ENCODE results near the gene LRCH1.

LRCH1 gene

GRCh38 chr13:46796129-46796514, 243.2 kb downstream of the LRCH1 start:
- H3K4me3 ChIP-seq = peak overlapping the region; percentile 88
- TF ChIP-seq CTCF (IDR thresholded peaks at IDR 0.05) = no peak
- H3K27ac ChIP-seq = peak overlapping the region; percentile 95
- DNase-seq (ENCODE audit: low spot score) = no peak

GRCh38 chr13:46796515-46797474, 243.8 kb downstream of the LRCH1 start, which contains the start of gene ESD:
Gene ESD, minus strand, starts transcription at chr13:46797161. Its CDS starts 5,748 bp downstream, at chr13:46791413.
- no peak for TF ChIP-seq CTCF (IDR thresholded peaks at IDR 0.05)
- H3K4me3 ChIP-seq = peak within 1 kb of the TSS; percentile 88
- DNase-seq (ENCODE audit: low spot score) = peak; percentile 94
- peak within 1 kb of the TSS; percentile 95 for H3K27ac ChIP-seq

DNA sequence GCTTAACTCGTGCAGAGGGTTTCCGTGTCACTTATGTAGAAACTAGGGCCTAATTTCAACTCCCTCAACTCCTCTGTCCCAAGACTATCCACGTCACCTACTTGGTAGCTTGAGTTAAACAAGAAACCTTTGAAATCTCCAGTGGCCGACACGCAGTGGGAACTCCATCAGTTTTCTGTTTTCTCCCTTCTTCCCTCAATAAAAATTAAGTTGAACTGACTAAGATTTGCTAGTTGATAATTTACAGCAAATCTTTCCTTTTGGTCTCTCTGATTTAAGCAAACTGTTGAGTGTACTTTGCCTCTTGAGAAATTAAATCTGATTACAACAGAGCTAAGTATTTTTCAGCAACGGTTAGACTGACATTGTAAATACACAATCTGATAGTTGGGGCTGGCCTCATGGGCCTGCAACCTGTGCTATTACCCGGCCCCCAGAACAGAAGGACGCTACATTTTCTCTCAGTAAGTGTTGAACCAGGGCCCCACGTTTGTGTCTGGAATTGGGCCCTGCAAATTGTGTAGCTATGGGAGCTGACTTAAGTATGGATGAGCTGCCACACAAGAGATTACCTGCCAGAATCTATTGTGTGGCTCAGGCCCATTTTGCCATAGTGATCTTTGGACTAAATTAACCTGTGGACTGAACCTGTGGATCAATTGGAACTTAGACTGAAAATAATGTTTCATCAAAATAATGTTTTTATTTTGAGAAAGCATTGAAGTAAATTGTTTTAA, 244.7 kb downstream of the LRCH1 start:
- no peak for TF ChIP-seq CTCF (IDR thresholded peaks at IDR 0.05)
- no peak for DNase-seq (ENCODE audit: low spot score)
- H3K4me3 ChIP-seq = peak overlapping the region; percentile 88
- peak overlapping the region; percentile 95 for H3K27ac ChIP-seq

- H3K27ac ChIP-seq = no peak overlapping the region
- H3K4me3 ChIP-seq = no peak overlapping the region
- no peak for DNase-seq (ENCODE audit: low spot score)
- TF ChIP-seq CTCF (IDR thresholded peaks at IDR 0.05) = no peak
Observed at GRCh38 chr13:46799139-46799538, 246.2 kb downstream of the LRCH1 start.

- TF ChIP-seq CTCF (IDR thresholded peaks at IDR 0.05) = no peak
- H3K4me3 ChIP-seq = no peak overlapping the region
- no peak for DNase-seq (ENCODE audit: low spot score)
- H3K27ac ChIP-seq = no peak overlapping the region
Observed at GRCh38 chr13:46801858-46802257, 248.9 kb downstream of the LRCH1 start.

All from coronary artery (tissue), 2 donors.